ENCODE data around the gene MRPL44.
A peak's percentile ranks its signal among the peaks of the same experiment; 100 is the strongest.

The MRPL44 gene

GRCh38 chr2:223956300-223956699, 963 bp upstream of the MRPL44 start:
- TF ChIP-seq ZFX (IDR thresholded peaks at IDR 0.05; ENCODE audit: borderline replicate concordance) (no peak), CTCF (IDR thresholded peaks at IDR 0.05) (no peak)
- H3K27ac ChIP-seq: no peak overlapping the region

GRCh38 chr2:223959688-223960087, 2.4 kb downstream of the MRPL44 start:
- TF ChIP-seq ZFX (IDR thresholded peaks at IDR 0.05; ENCODE audit: borderline replicate concordance) (no peak), CTCF (IDR thresholded peaks at IDR 0.05) (no peak)
- no peak overlapping the region for H3K27ac ChIP-seq

GRCh38 chr2:223967981-223968380, 10.7 kb downstream of the MRPL44 start:
- no peak overlapping the region for H3K27ac ChIP-seq

GRCh38 chr2:223969315-223969714, 12.1 kb downstream of the MRPL44 start:
- TF ChIP-seq ZFX (IDR thresholded peaks at IDR 0.05; ENCODE audit: borderline replicate concordance) (no peak), CTCF (IDR thresholded peaks at IDR 0.05) (no peak)
- no peak overlapping the region for H3K27ac ChIP-seq

More at GRCh38 chr2:223967981-223968380, 10.7 kb downstream of the MRPL44 start:
- TF ChIP-seq CTCF (IDR thresholded peaks at IDR 0.05): no peak
- no peak for TF ChIP-seq ZFX (IDR thresholded peaks at IDR 0.05; ENCODE audit: borderline replicate concordance)

- no peak overlapping the region for H3K27ac ChIP-seq
- TF ChIP-seq CTCF (IDR thresholded peaks at IDR 0.05) (no peak), ZFX (IDR thresholded peaks at IDR 0.05; ENCODE audit: borderline replicate concordance) (no peak)
Observed at GRCh38 chr2:223969856-223970255, 12.6 kb downstream of the MRPL44 start.

GRCh38 chr2:223970343-223971128, 13.3 kb downstream of the MRPL44 start:
- no peak overlapping the region for H3K27ac ChIP-seq
- TF ChIP-seq CTCF (IDR thresholded peaks at IDR 0.05) (peak; percentile 94), ZFX (IDR thresholded peaks at IDR 0.05; ENCODE audit: borderline replicate concordance) (no peak)

GRCh38 chr2:223971731-223972130, 14.5 kb downstream of the MRPL44 start:
- no peak overlapping the region for H3K27ac ChIP-seq
- TF ChIP-seq ZFX (IDR thresholded peaks at IDR 0.05; ENCODE audit: borderline replicate concordance): no peak
- no peak for TF ChIP-seq CTCF (IDR thresholded peaks at IDR 0.05)
